ENCODE results near the gene ONECUT3. TPM values are rescaled to one million over a fixed set of nuclear protein-coding genes. Genes with fewer than 3 reads are reported as not detected.

ONECUT3 gene
- total and polyA plus RNA-seq, 2 of the 4 experiments (the other 2 are of a cell fraction) = not detected

- H3K4me1 ChIP-seq (ENCODE audit: control insufficient read depth, insufficient read depth, low read length) = peaks cover 8% of the 10 kb centered on the region
- H3K56ac ChIP-seq (ENCODE audit: extremely low read depth, insufficient read depth, low read length) = no peak overlapping the region
- DNase-seq (no peak), ATAC-seq (ENCODE audit: low read depth) (no peak)
- no peak overlapping the region for H3K27ac ChIP-seq (ENCODE audit: insufficient read depth, low read length)
- no TSS peak for BruUV-seq (replicated peaks)
- H3K4ac ChIP-seq (ENCODE audit: low read depth, low read length) = no peak overlapping the region
- H3K18ac ChIP-seq (ENCODE audit: low read depth, low read length) = no peak overlapping the region
- dilution Hi-C loops (cut with HindIII; ENCODE audit: low sequenced_read_pairs, unreplicated experiment) = no loop called here
- no peak overlapping the region for H2AFZ ChIP-seq (replicated peaks; ENCODE audit: low read length, poor library complexity)
- no peak overlapping the region for H3K4me3 ChIP-seq (ENCODE audit: insufficient read depth, low read depth, low read length)
- H4K20me1 ChIP-seq (ENCODE audit: insufficient read depth, low read length) = no peaks in the 10 kb centered on the region; the same call in 1 of the 2 replicates
- peaks cover 8% of the 10 kb centered on the region for H3K36me3 ChIP-seq (ENCODE audit: control insufficient read depth, insufficient read depth, low read length)
- H2BK5ac ChIP-seq (ENCODE audit: low read depth, low read length, poor library complexity, severe bottlenecking) = no peak overlapping the region
- H3K9me3 ChIP-seq (ENCODE audit: control insufficient read depth, insufficient read depth, low read length) = no peaks in the 10 kb centered on the region
- intact Hi-C loops (cut with micrococcal nuclease) = no loop called here
- no peak overlapping the region for H4K5ac ChIP-seq (ENCODE audit: low read depth, low read length)
- H3K9me1 ChIP-seq (ENCODE audit: insufficient read depth, low read length) = peaks cover 4% of the 10 kb centered on the region; the same call in 1 of the 2 replicates
- H2BK20ac ChIP-seq (ENCODE audit: low read depth, low read length) = no peak overlapping the region
- peaks cover 0 to 9% of the 10 kb centered on the region in 2 experiments; a peak in 2 of 4 replicates for H3K79me1 ChIP-seq (ENCODE audit: low read depth in 1 of 2, low read length in 2 of 2)
- H3K23ac ChIP-seq (ENCODE audit: low read depth, low read length) = no peak overlapping the region
- H2AK9ac ChIP-seq (replicated peaks; ENCODE audit: low read depth, low read length, poor library complexity) = peak overlapping the region; percentile 48
- H2BK15ac ChIP-seq (ENCODE audit: low read depth, low read length) = no peak overlapping the region
- H4K8ac ChIP-seq (ENCODE audit: low read depth in 2 of 2, low read length in 2 of 2) = no peak overlapping the region
- no peaks in the 10 kb centered on the region for H3K27me3 ChIP-seq (ENCODE audit: control insufficient read depth, insufficient read depth, low read length)
- H3K9ac ChIP-seq (ENCODE audit: low read depth, low read length) = no peak overlapping the region
- no peak overlapping the region for H3K14ac ChIP-seq (replicated peaks; ENCODE audit: low read depth, low read length)
- no peak overlapping the region for H4K91ac ChIP-seq (ENCODE audit: insufficient read depth, low read depth, low read length)
- POLR2A ChIA-PET (ENCODE audit: unreplicated experiment) = no interaction called here
- CTCF ChIA-PET = interaction anchor here (0.6 kb wide), 1 partner anchor 347 kb away, joined by 6 read pairs; no protein-coding TSS in a partner anchor
- H3K4me2 ChIP-seq (ENCODE audit: low read depth, low read length) = no peak overlapping the region
- H2BK120ac ChIP-seq (ENCODE audit: low read depth, low read length) = no peak overlapping the region
- 92% methylated on average over 11 of the region's 19 CpGs; no CpG with 5 or more reads in 1 of the 2 experiments for WGBS, 2 experiments (ENCODE audit: extremely low coverage in 2 of 2, insufficient read length in 1 of 2)
- peak overlapping the region; percentile 39; the same call in 1 of the 2 replicates for H2AK5ac ChIP-seq (ENCODE audit: low read depth, low read length)
- in situ Hi-C loops (cut with MboI; ENCODE audit: low sequenced_read_pairs) = no loop called here
- no peak for TF ChIP-seq RFX5 (IDR thresholded peaks at IDR 0.05; ENCODE audit: low read depth, low read length)
- TF ChIP-seq ELK1 (IDR thresholded peaks at IDR 0.05; ENCODE audit: borderline replicate concordance, low read depth, low read length) = no peak
- no peak for TF ChIP-seq SMC3 (IDR thresholded peaks at IDR 0.05; ENCODE audit: low read depth, low read length)
- no peak for TF ChIP-seq FOS (IDR thresholded peaks at IDR 0.05; ENCODE audit: low read depth, low read length)
- no peak for TF ChIP-seq USF2 (IDR thresholded peaks at IDR 0.05; ENCODE audit: low read depth, low read length)
- no peak for TF ChIP-seq MXI1 (IDR thresholded peaks at IDR 0.05; ENCODE audit: borderline replicate concordance, low read depth, low read length)
- TF ChIP-seq NFE2L2 (IDR thresholded peaks at IDR 0.05; ENCODE audit: low read depth, low read length) = no peak
- TF ChIP-seq RAD21 (IDR thresholded peaks at IDR 0.05; ENCODE audit: low read length) = no peak
- no peak for TF ChIP-seq POLR2A (IDR thresholded peaks at IDR 0.05; ENCODE audit: low read depth, low read length)
- TF ChIP-seq MAZ (IDR thresholded peaks at IDR 0.05; ENCODE audit: borderline replicate concordance, low read depth, low read length) = no peak
- TF ChIP-seq BHLHE40 (IDR thresholded peaks at IDR 0.05; ENCODE audit: low read depth, low read length) = no peak
- TF ChIP-seq RCOR1 (IDR thresholded peaks at IDR 0.05; ENCODE audit: insufficient replicate concordance, low read length) = no peak
- TF ChIP-seq CEBPB (IDR thresholded peaks at IDR 0.05; ENCODE audit: low read depth, low read length) = no peak
- TF ChIP-seq, protein P1, sequence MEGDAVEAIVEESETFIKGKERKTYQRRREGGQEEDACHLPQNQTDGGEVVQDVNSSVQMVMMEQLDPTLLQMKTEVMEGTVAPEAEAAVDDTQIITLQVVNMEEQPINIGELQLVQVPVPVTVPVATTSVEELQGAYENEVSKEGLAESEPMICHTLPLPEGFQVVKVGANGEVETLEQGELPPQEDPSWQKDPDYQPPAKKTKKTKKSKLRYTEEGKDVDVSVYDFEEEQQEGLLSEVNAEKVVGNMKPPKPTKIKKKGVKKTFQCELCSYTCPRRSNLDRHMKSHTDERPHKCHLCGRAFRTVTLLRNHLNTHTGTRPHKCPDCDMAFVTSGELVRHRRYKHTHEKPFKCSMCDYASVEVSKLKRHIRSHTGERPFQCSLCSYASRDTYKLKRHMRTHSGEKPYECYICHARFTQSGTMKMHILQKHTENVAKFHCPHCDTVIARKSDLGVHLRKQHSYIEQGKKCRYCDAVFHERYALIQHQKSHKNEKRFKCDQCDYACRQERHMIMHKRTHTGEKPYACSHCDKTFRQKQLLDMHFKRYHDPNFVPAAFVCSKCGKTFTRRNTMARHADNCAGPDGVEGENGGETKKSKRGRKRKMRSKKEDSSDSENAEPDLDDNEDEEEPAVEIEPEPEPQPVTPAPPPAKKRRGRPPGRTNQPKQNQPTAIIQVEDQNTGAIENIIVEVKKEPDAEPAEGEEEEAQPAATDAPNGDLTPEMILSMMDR (conservative IDR thresholded peaks at IDR 0.05; ENCODE audit: low read depth, low read length) = no peak
- TF ChIP-seq CHD1 (IDR thresholded peaks at IDR 0.05; ENCODE audit: low read depth, low read length) = no peak
Observed at GRCh38 chr19:1810439-1811160, 57.3 kb downstream of the ONECUT3 start.
